ENCODE data around the gene ACY1. TPM values are rescaled to one million over a fixed set of nuclear protein-coding genes. Genes with fewer than 3 reads are reported as not detected.

The ACY1 gene
- total and polyA plus RNA-seq, 8 donors, result 8.0 to 60.6 (median 38.3) TPM; not detected in 1

DNA sequence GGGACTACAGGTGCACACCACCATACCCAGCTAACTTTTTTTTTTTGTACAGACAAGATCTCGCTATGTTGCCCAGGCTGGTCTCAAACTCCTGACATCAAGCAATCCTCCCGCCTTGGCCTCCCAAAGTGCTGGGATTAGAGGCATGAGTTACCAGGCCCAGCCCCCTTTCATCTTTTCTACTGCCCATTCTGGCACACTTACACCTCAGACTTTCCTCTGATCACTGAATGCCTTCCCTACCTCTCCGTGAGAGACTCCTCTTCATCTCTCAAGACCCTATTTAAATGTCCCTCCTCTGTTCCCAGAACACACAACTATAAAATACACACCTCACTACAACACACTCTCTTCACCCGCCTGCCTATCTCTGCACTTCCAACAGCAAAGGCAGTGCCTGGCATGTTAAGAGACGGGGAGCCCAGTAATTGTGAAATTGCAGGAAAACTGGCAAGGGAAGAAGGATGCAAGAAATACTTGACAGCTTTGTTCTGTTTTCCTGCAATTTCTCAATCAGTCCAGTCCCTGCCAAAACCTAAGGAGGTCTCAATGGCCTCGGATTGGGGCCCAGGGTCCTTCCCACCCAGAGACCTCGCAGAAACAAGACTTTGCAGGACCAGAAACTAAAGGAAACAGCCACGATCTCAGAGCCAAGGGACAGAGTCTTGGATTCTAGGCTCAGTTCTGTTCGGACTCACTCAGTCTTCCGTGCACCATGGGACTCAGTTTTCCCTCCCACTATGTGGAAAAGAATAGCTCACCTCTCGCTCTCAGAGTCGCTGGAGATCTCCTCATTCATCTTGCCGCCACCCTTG lies 42.5 kb upstream of the ACY1 start:
- no peak for DNase-seq
- Histone ChIP-seq H3K27me3 (no peaks in the 10 kb centered on the region), H3K4me1 (peaks cover 26 to 36% (median 31%) of the 10 kb centered on the region in 4 donors), H3K9me3 (no peaks in the 10 kb centered on the region), H3K27ac (peak overlapping the region in 4 of 5 donors; percentile 78 to 89 (median 81)), H3K36me3 (peaks cover 24 to 54% (median 47%) of the 10 kb centered on the region in 4 donors), H3K4me3 (peak overlapping the region; percentile 70 to 97 (median 89))
- intact Hi-C loops (cut with DNase I; ENCODE audit: low total_unique reads), result loop anchor here (10.0 kb wide), 1 partner anchor 204 kb away; no protein-coding TSS in a partner anchor
- TF ChIP-seq POLR2AphosphoS5 (IDR thresholded peaks at IDR 0.05) (no peak), EP300 (IDR thresholded peaks at IDR 0.05) (no peak), POLR2A (IDR thresholded peaks at IDR 0.05) (no peak)
- TF ChIP-seq, protein P1, sequence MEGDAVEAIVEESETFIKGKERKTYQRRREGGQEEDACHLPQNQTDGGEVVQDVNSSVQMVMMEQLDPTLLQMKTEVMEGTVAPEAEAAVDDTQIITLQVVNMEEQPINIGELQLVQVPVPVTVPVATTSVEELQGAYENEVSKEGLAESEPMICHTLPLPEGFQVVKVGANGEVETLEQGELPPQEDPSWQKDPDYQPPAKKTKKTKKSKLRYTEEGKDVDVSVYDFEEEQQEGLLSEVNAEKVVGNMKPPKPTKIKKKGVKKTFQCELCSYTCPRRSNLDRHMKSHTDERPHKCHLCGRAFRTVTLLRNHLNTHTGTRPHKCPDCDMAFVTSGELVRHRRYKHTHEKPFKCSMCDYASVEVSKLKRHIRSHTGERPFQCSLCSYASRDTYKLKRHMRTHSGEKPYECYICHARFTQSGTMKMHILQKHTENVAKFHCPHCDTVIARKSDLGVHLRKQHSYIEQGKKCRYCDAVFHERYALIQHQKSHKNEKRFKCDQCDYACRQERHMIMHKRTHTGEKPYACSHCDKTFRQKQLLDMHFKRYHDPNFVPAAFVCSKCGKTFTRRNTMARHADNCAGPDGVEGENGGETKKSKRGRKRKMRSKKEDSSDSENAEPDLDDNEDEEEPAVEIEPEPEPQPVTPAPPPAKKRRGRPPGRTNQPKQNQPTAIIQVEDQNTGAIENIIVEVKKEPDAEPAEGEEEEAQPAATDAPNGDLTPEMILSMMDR (IDR thresholded peaks at IDR 0.05), result no peak
- 26 to 35% (median 32%) methylated on average over 13 of the region's 13 CpGs for WGBS, 5 donors

DNA sequence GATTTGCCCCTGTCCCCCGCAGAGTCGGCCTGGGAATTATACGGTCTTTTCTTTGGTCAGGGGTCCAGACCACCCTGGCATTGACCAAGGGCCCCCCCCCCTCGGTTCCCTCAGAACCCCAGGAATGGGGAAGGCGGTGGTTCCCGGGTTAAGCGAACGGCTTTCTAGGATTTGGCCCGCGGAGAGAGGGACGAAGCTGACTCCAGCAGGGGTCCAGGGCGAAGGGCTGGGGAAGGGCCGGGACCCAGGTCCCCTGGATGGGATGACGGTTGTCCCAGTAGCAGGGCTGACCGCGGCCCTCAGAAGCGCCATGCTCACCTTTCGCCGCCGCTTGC lies 41.9 kb upstream of the ACY1 start:
- WGBS, 5 donors, result 0 to 3% (median 0%) methylated on average over 7 to 20 of the region's 20 CpGs
- no peak for DNase-seq
- Histone ChIP-seq H3K27ac (peak overlapping the region; percentile 62 to 89 (median 79)), H3K4me1 (peaks cover 26 to 36% (median 31%) of the 10 kb centered on the region in 4 donors), H3K27me3 (no peaks in the 10 kb centered on the region), H3K4me3 (peak overlapping the region; percentile 70 to 97 (median 89)), H3K36me3 (peaks cover 19 to 54% (median 47%) of the 10 kb centered on the region in 4 donors), H3K9me3 (no peaks in the 10 kb centered on the region)
- intact Hi-C loops (cut with DNase I; ENCODE audit: low total_unique reads), result loop anchor here (10.0 kb wide), 1 partner anchor 203 kb away; no protein-coding TSS in a partner anchor
- no peak for TF ChIP-seq POLR2A (IDR thresholded peaks at IDR 0.05)

DNA sequence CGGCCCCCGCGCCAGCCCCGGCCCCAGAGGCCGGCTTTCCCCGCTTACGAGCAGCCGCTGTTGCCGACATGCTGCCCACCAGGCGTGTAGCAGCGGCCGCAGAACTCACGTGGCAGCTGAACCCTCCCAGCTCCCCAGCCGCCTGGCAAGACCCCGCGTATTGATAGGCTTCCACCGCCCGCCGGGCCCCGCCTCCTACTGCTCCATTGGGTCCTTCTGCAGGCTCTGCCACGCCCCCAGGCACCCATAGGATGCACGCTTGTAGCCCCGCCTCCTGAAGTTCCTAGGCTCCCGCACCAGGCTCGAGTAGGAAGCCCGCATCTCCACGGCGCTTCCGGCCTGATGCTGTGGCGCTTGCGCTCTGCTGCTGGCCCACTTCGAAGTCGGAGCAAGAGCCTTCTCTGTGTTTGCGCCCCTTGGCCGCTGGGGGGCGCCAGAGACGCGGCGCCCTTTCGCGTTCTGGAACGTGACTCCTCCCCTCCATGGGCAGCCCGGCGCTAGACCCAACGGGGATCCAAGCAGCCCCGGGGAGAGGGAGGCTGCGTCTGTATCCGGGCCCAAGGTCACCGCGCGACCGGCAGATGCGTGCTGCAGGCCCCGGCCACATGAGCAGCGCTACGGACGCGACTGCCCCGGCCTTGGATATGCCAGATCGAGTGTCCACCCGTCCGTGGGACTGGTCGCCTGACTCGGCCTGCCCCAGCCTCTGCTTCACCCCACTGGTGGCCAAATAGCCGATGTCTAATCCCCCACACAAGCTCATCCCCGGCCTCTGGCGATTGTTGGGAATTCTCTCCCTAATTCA lies 41.3 kb upstream of the ACY1 start, which contains the start of the genes PARP3 and RRP9:
PARP3 (plus strand) TSS at position 566 of the 805 bp plus-strand sequence. CDS start 993 bp downstream, outside the sequence.
RRP9 (minus strand) TSS at position 107 of the 805 bp plus-strand sequence; CDS start at position 70, 37 bp downstream.
- no peak for TF ChIP-seq EP300 (IDR thresholded peaks at IDR 0.05)
- TF ChIP-seq, protein P1 (IDR thresholded peaks at IDR 0.05), result peak in 6 of 7 experiments; percentile 31 to 100 (median 99)
- TF ChIP-seq POLR2A (IDR thresholded peaks at IDR 0.05), result peak in 1 of 4 donors; percentile 21
- peak; percentile 56 to 92 (median 82) for TF ChIP-seq POLR2AphosphoS5 (IDR thresholded peaks at IDR 0.05)
- intact Hi-C loops (cut with DNase I; ENCODE audit: low total_unique reads), result loop anchor here (10.0 kb wide), 1 partner anchor 203 kb away; no protein-coding TSS in a partner anchor
- Histone ChIP-seq H3K4me1 (peaks cover 26 to 36% (median 31%) of the 10 kb centered on the region in 4 donors), H3K27me3 (no peaks in the 10 kb centered on the region), H3K27ac (peak within 1 kb of the TSS; percentile 83 to 95 (median 91)), H3K36me3 (peaks cover 15 to 53% (median 42%) of the 10 kb centered on the region in 4 donors), H3K9me3 (no peaks in the 10 kb centered on the region), H3K4me3 (peak within 1 kb of the TSS; percentile 70 to 97 (median 89))
- WGBS, 5 donors, result 1 to 2% (median 1%) methylated on average over 34 to 67 of the region's 67 CpGs
- DNase-seq, result peak; percentile 100

DNA sequence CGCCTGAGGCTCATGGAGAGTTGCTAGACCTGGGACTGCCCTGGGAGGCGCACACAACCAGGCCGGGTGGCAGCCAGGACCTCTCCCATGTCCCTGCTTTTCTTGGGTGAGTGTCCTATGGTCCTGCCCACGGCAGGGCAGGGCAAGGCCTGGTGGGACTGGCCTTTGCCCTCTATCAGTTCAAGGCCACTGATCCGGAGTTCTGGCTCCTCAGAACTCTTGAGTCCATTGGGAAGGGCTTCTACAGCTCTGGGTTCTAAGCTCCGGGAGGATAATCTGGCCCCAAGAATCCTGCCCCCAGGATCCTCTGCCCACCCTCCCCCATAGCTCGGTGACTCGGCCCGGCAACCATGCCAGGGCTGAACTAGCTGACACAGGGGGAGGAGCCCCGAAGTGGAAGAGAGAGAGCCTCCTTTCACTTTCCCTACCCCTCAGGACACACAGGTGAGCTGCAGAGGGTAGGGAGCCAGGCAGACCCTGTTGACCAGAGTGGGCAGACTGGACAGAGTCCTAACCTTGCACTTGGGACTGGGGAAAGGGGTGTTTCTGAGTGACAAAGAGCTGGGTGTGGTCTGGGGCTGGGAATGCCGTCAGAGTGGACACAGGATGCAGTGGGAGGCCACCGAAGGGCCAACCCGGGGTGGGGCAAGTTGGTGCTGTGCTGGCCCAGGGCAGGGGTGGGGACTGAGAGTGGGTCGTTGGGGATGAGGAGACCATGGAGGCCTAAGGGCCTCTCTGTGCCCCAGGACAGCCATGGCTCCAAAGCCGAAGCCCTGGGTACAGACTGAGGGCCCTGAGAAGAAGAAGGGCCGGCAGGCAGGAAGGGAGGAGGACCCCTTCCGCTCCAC lies 40.5 kb upstream of the ACY1 start:
- H3K4me1 ChIP-seq, result peaks cover 26 to 36% (median 31%) of the 10 kb centered on the region in 4 donors
- 29 to 43% (median 35%) methylated on average over 11 to 17 of the region's 17 CpGs for WGBS, 5 donors
- H3K27ac ChIP-seq, result peak overlapping the region; percentile 83 to 95 (median 91)
- H3K9me3 ChIP-seq, result no peaks in the 10 kb centered on the region
- TF ChIP-seq POLR2AphosphoS5 (IDR thresholded peaks at IDR 0.05) (peak in 2 of 3 donors; percentile 48 to 73), EP300 (IDR thresholded peaks at IDR 0.05) (no peak)
- TF ChIP-seq, protein P1 (IDR thresholded peaks at IDR 0.05), result no peak
- H3K36me3 ChIP-seq, result peaks cover 7 to 53% (median 40%) of the 10 kb centered on the region in 4 donors
- H3K4me3 ChIP-seq, result peak overlapping the region; percentile 70 to 97 (median 89)
- intact Hi-C loops (cut with DNase I; ENCODE audit: low total_unique reads), result loop anchor here (10.0 kb wide), 1 partner anchor 202 kb away; no protein-coding TSS in a partner anchor
- no peaks in the 10 kb centered on the region for H3K27me3 ChIP-seq
- DNase-seq, result peak; percentile 67 to 81
